Kidney (tissue), 14 donors: ENCODE measurements around the gene CEP295NL. TPM values are rescaled to one million over a fixed set of nuclear protein-coding genes. Genes with fewer than 3 reads are reported as not detected.
"Not testable (repeated sequence)": the region's sequence is repeated elsewhere in the genome, so short reads cannot be mapped to it uniquely, and the experiment has no call there.

Experiments
- DNase-seq, 5 donors: peaks; one replicate each; pipeline ENCODE4 v3.0.0-alpha.2; 2013 to 2020
- FAIRE-seq: peaks from 2 replicates; lab custom pipeline; 2012; peaks lifted over from hg19 to GRCh38; lab: Jason Lieb, UNC
- H3K27ac ChIP-seq, 2 donors: one replicate each; pipeline ENCODE4 v1.7.0; 2013; ENCODE audit warnings: low read depth in 2 of 2, low read length in 2 of 2, inconsistent platforms in 1 of 2
- H3K27me3 ChIP-seq: one replicate; pipeline ENCODE4 v1.7.1; 2013; ENCODE audit warnings: low read length, inconsistent platforms; ENCODE audit not compliant: control insufficient read depth, insufficient read depth
- H3K36me3 ChIP-seq, 3 donors: one replicate each; pipeline versions ENCODE4 v1.7.0 to v1.7.1; 2013; ENCODE audit warnings: low read length in 3 of 3, control low read depth in 1 of 3, inconsistent platforms in 1 of 3; ENCODE audit not compliant: insufficient read depth in 3 of 3, control insufficient read depth in 2 of 3
- H3K4me1 ChIP-seq, 3 donors: one replicate each; pipeline versions ENCODE4 v1.7.0 to v1.7.1; 2013; ENCODE audit warnings: low read length in 3 of 3, inconsistent platforms in 1 of 3, low read depth in 1 of 3; ENCODE audit not compliant: control insufficient read depth in 2 of 3, insufficient read depth in 2 of 3
- H3K4me3 ChIP-seq, 3 donors: one replicate each; pipeline versions ENCODE4 v1.7.0 to v1.8.1; 2013; ENCODE audit warnings: low read length in 3 of 3, control low read depth in 1 of 3, inconsistent platforms in 1 of 3
- H3K9ac ChIP-seq, 3 donors: one replicate each; pipeline versions ENCODE4 v1.7.0 to v1.7.1; 2013; ENCODE audit warnings: low read length in 3 of 3, control low read depth in 1 of 3, inconsistent platforms in 1 of 3
- H3K9me3 ChIP-seq, 3 donors: one replicate each; pipeline versions ENCODE4 v1.7.0 to v1.7.1; 2013; ENCODE audit warnings: low read length in 3 of 3, control low read depth in 1 of 3, inconsistent platforms in 1 of 3; ENCODE audit not compliant: control insufficient read depth in 2 of 3, insufficient read depth in 1 of 3
- intact Hi-C: fragments of 100-400 bp; cut with DNase I; formaldehyde crosslinking; loops from one replicate; pipeline ENCODE4 v1.11.1; 2022
- polyA plus RNA-seq: library from polyadenylated mRNA; stranded (reverse); fragments of 350-450 nt; fragmentation: Illumina TruSeq; extraction: RNeasy Lipid Tissue Mini Kit (QIAGEN cat#74804); gene quantifications from one replicate; pipeline ENCODE4 v1.2.3, GENCODE V29; 2014; ENCODE audit warnings: low read depth, low replicate concordance; ENCODE audit not compliant: insufficient read depth
- total RNA-seq: library from RNA; stranded (reverse); fragmentation: NEBNext Ultra II Directional; extraction: Animal tissue kit (Norgen Biotek cat#: 25700); gene quantifications from one replicate; pipeline ENCODE4 v1.2.1, GENCODE V29; 2021
- TF ChIP-seq, protein P1 (sequence below): IDR thresholded peaks from 3 replicates; pipeline ENCODE4 v1.5.1; 2012; ENCODE audit warnings: mild to moderate bottlenecking, moderate library complexity, borderline replicate concordance; ENCODE audit not compliant: insufficient read depth; ENCODE audit errors: extremely low read depth
- donor health status: control.
- donor health status: control.
- donor health status: control.
- donor health status: control.
- donor health status: control.
- donor health status: DM: yes; HTN: yes; CAD: no.
- donor health status: Normal renal cell carcinoma (clear cell type).

CEP295NL gene
- total and polyA plus RNA-seq, 2 donors from 2014 or later: 3.6 TPM; not detected in 1

DNA sequence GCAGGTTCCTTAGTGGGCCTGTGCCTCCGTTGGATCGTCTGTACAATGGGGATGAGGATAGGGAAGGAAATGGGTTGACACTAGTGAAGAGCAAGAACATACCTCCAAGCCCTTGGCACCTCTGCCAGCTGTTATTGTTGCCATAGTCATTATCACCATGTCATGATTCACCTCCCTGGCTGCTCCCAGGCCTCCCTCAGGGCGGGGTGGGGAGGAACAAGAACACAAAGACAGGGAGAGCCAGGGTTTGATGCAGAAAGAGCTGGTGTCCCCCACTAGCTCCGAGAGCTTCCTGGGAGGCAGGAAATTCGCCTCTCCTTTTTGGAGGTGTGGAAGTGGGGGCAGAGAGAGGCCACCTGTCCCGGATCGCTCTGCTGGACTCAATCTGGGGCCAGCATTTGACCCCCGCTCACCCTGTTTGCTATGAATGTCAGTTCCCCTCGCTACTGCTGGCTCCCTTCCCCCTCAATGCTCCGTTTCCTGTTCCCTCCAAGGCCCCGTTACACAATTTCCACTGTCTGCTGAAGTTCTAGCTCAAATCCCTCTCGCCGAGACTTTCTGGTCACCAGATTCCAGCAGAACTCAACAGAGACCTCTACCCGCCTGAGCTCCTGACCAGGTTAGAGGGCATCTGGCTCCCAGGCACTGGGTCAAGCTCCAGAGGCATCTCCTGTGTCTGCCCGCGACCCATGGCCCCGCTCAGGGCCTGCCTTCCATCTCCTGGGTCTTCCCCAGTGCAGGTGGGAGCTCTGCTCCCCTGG lies 13.1 kb upstream of the CEP295NL start:
- Histone ChIP-seq H3K4me3 (no peak overlapping the region), H3K36me3 (no peaks in the 10 kb centered on the region), H3K4me1 (peaks cover 0 to 14% (median 10%) of the 10 kb centered on the region in 3 donors), H3K27ac (peak overlapping the region; percentile 40 to 78), H3K27me3 (no peaks in the 10 kb centered on the region), H3K9ac (peak overlapping the region in 1 of 3 donors; percentile 34), H3K9me3 (no peaks in the 10 kb centered on the region)
- no peak for FAIRE-seq
- no peak for DNase-seq
- intact Hi-C loops: no loop called here
- TF ChIP-seq, protein P1, sequence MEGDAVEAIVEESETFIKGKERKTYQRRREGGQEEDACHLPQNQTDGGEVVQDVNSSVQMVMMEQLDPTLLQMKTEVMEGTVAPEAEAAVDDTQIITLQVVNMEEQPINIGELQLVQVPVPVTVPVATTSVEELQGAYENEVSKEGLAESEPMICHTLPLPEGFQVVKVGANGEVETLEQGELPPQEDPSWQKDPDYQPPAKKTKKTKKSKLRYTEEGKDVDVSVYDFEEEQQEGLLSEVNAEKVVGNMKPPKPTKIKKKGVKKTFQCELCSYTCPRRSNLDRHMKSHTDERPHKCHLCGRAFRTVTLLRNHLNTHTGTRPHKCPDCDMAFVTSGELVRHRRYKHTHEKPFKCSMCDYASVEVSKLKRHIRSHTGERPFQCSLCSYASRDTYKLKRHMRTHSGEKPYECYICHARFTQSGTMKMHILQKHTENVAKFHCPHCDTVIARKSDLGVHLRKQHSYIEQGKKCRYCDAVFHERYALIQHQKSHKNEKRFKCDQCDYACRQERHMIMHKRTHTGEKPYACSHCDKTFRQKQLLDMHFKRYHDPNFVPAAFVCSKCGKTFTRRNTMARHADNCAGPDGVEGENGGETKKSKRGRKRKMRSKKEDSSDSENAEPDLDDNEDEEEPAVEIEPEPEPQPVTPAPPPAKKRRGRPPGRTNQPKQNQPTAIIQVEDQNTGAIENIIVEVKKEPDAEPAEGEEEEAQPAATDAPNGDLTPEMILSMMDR: no peak

DNA sequence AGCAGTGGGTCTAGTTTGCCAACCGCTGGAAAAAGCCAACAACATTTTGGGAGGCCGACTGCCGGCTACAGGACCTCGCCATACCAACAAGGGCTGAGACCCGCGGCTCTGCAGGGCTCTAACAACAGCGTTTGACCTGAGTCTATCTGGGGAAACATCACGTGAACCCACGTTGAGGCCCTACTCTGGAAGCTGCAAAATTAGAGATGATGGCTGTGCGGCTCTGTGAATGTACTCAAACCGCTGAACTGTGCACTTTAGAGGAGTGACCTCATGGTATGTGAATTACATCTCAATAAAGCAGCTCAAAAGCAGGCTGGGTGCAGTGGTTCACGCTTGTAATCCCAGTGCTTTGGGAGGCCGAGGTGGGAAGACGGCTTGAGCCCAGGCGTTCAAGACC lies 10.1 kb upstream of the CEP295NL start:
- TF ChIP-seq, protein P1: no peak
- DNase-seq: no peak
- Histone ChIP-seq H3K9ac (no peak overlapping the region), H3K27me3 (no peaks in the 10 kb centered on the region), H3K36me3 (no peaks in the 10 kb centered on the region), H3K27ac (no peak overlapping the region), H3K9me3 (no peaks in the 10 kb centered on the region), H3K4me3 (no peak overlapping the region), H3K4me1 (peaks cover 0 to 3% (median 0%) of the 10 kb centered on the region in 3 donors)
- intact Hi-C loops: no loop called here
- no peak for FAIRE-seq

DNA sequence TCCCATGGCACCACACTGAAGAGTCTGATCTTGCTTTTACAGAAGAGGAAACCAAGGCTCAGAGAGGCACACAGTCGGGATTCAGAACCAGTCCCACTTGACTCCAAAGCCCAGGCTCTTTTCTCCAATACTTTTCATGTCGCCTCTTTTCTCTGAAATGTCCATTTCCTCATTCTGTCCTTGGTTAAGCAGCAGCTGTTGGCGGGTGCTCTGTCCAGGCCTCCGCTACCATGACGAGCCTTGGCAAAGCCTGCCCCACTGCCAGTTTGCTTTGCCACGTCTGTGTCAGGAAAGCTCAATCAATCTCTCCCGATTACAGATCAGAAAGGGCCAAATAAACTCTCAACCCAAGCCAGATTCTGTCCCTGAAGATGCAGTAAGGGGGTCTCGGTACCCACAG lies 9.1 kb upstream of the CEP295NL start:
- Histone ChIP-seq H3K27me3 (no peaks in the 10 kb centered on the region), H3K9me3 (no peaks in the 10 kb centered on the region), H3K27ac (no peak overlapping the region), H3K4me3 (no peak overlapping the region), H3K4me1 (peaks cover 0 to 3% (median 0%) of the 10 kb centered on the region in 3 donors), H3K9ac (no peak overlapping the region), H3K36me3 (no peaks in the 10 kb centered on the region)
- FAIRE-seq (no peak), DNase-seq (no peak)
- TF ChIP-seq, protein P1: no peak
- intact Hi-C loops: no loop called here

DNA sequence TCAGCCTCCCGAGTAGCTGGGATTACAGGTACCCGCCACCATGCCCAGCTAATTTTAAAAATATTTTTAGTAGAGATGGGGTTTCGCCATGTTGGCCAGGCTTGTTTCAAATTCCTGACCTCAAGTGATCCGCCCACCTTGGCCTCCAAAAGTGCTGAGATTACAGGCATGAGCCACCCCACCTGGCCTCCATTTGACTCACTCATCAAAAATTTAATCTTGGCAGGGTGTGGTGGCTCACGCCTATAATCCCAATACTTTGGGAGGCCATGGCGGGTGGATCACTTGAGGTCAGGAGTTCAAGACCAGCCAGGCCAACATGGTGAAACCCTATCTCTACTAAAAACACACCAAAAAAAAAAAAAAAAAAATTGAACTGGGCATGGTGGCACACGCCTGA lies 8.5 kb upstream of the CEP295NL start:
- H3K9ac ChIP-seq, H3K4me3 ChIP-seq, H3K36me3 ChIP-seq, DNase-seq, FAIRE-seq, H3K9me3 ChIP-seq, H3K27me3 ChIP-seq, H3K4me1 ChIP-seq, intact Hi-C loops, H3K27ac ChIP-seq: not testable (repeated sequence)
